HG03039 (cell line): Measurements from ENCODE around the gene IL12RB1.
"Not testable (repeated sequence)": the region's sequence is repeated elsewhere in the genome, so short reads cannot be mapped to it uniquely, and the experiment has no call there.

ENCODE experiments used
- ATAC-seq: cut with Tn5 transposase; IDR thresholded peaks from one replicate; pipeline ENCODE4 v1.9.1; 2021; ENCODE audit warnings: mild to moderate bottlenecking, moderate library complexity; ENCODE audit not compliant: unreplicated experiment

Gene IL12RB1

GRCh38 chr19:18051887-18052286 is 34.8 kb downstream of the IL12RB1 start:
- no peak for ATAC-seq

- no peak for ATAC-seq
Measured at GRCh38 chr19:18049385-18049784, 37.3 kb downstream of the IL12RB1 start.

GRCh38 chr19:18046059-18046718 is 40.5 kb downstream of the IL12RB1 start:
- ATAC-seq = no peak

GRCh38 chr19:18045307-18046050 is 41.3 kb downstream of the IL12RB1 start:
- no peak for ATAC-seq

GRCh38 chr19:18044825-18045304 is 41.9 kb downstream of the IL12RB1 start:
- ATAC-seq = peak; percentile 79

- no peak for ATAC-seq
Measured at GRCh38 chr19:18043676-18044075, 43.1 kb downstream of the IL12RB1 start.

GRCh38 chr19:18041054-18041453 is 45.7 kb downstream of the IL12RB1 start:
- ATAC-seq = no peak

- ATAC-seq = not testable (repeated sequence)
Measured at GRCh38 chr19:18032102-18032501, 54.6 kb downstream of the IL12RB1 start.

GRCh38 chr19:18031401-18031800 is 55.3 kb downstream of the IL12RB1 start:
- ATAC-seq = not testable (repeated sequence)

GRCh38 chr19:18029617-18030338 is 57.0 kb downstream of the IL12RB1 start:
- ATAC-seq = no peak

GRCh38 chr19:18027151-18027550 is 59.6 kb downstream of the IL12RB1 start:
- ATAC-seq = no peak

- no peak for ATAC-seq
Measured at GRCh38 chr19:18023622-18024251, 63.0 kb downstream of the IL12RB1 start.

- ATAC-seq = no peak
Measured at GRCh38 chr19:18021121-18021755, 65.5 kb downstream of the IL12RB1 start.

GRCh38 chr19:18020212-18021085 is 66.3 kb downstream of the IL12RB1 start:
- no peak for ATAC-seq

GRCh38 chr19:18017275-18018083 is 69.3 kb downstream of the IL12RB1 start:
- no peak for ATAC-seq

GRCh38 chr19:18016209-18016910 is 70.4 kb downstream of the IL12RB1 start:
- ATAC-seq = no peak

GRCh38 chr19:18014197-18014596 is 72.5 kb downstream of the IL12RB1 start:
- no peak for ATAC-seq
